HFFc6 (cell line): ENCODE measurements around the gene MYRIP. TPM values are rescaled to one million over a fixed set of nuclear protein-coding genes. Genes with fewer than 3 reads are reported as not detected.

Source experiments
- DNase-seq: peaks from one replicate; pipeline ENCODE4 v3.0.0-alpha.2; 2018
- H3K27ac Mint-ChIP-seq: 2 replicates; pipeline ENCODE4 v1.8.0; 2020; ENCODE audit warnings: mild to moderate bottlenecking, mixed read lengths
- H3K27me3 Mint-ChIP-seq: 2 replicates; pipeline ENCODE4 v1.8.0; 2021; ENCODE audit warnings: mild to moderate bottlenecking, moderate library complexity, mixed read lengths; ENCODE audit not compliant: insufficient read depth
- H3K36me3 Mint-ChIP-seq: 2 replicates; pipeline ENCODE4 v1.8.0; 2021; ENCODE audit warnings: low read depth, mixed read lengths
- H3K4me1 Mint-ChIP-seq: 2 replicates; pipeline ENCODE4 v1.8.0; 2020; ENCODE audit warnings: low read depth, mixed read lengths
- H3K4me3 Mint-ChIP-seq: 2 replicates; pipeline ENCODE4 v1.8.0; 2020; ENCODE audit warnings: mild to moderate bottlenecking, moderate library complexity, mixed read lengths
- H3K9me3 Mint-ChIP-seq: 2 replicates; pipeline ENCODE4 v1.8.0; 2020; ENCODE audit warnings: mild to moderate bottlenecking, mixed read lengths
- total RNA-seq, 6 experiments: library from RNA; stranded (reverse); fragmentation: NEBNext Ultra II Directional; extraction: Animal tissue kit (Norgen Biotek cat#: 25700); gene quantifications; 2 replicates in 1 of 6; 3 replicates in 5 of 6; pipeline ENCODE4 v1.2.3, GENCODE V29; 2021
- TF ChIP-seq, protein P1 (sequence below): fragments of 200-600 bp; sonication (generic); IDR thresholded peaks from 2 replicates; pipeline ENCODE4 v1.5.0; 2021; ENCODE audit warnings: antibody characterized with exemption, mild to moderate bottlenecking

The MYRIP gene
- total RNA-seq, 6 experiments from 2014 or later = 0.07 to 0.28 (median 0.13) TPM; not detected in 1

DNA sequence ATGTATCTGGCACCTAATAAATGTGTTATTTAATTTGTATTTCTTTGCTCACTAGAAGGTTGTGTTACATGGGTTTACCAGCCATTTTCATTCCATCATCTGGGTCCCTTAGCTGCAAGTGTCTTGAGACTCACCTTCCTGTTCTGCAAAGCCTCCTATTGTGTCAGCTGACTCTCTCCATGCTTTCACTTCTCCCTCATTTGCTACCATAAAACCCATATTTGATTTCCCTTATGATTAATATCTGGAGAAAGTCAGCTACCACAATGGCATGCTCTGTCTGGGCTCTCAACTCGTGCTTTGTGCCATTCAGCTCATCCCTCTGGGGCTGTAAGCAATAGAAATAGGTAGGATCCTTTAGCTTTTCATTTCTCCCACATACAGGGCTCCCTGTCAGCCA lies 420.6 kb downstream of the MYRIP start:
- Mint-ChIP-seq H3K27me3 (no peaks in the 10 kb centered on the region; the same call in 1 of the 2 replicates), H3K9me3 (no peaks in the 10 kb centered on the region), H3K27ac (no peak overlapping the region), H3K4me1 (no peaks in the 10 kb centered on the region), H3K36me3 (no peaks in the 10 kb centered on the region), H3K4me3 (no peak overlapping the region)
- TF ChIP-seq, protein P1, sequence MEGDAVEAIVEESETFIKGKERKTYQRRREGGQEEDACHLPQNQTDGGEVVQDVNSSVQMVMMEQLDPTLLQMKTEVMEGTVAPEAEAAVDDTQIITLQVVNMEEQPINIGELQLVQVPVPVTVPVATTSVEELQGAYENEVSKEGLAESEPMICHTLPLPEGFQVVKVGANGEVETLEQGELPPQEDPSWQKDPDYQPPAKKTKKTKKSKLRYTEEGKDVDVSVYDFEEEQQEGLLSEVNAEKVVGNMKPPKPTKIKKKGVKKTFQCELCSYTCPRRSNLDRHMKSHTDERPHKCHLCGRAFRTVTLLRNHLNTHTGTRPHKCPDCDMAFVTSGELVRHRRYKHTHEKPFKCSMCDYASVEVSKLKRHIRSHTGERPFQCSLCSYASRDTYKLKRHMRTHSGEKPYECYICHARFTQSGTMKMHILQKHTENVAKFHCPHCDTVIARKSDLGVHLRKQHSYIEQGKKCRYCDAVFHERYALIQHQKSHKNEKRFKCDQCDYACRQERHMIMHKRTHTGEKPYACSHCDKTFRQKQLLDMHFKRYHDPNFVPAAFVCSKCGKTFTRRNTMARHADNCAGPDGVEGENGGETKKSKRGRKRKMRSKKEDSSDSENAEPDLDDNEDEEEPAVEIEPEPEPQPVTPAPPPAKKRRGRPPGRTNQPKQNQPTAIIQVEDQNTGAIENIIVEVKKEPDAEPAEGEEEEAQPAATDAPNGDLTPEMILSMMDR = no peak
- no peak for DNase-seq

DNA sequence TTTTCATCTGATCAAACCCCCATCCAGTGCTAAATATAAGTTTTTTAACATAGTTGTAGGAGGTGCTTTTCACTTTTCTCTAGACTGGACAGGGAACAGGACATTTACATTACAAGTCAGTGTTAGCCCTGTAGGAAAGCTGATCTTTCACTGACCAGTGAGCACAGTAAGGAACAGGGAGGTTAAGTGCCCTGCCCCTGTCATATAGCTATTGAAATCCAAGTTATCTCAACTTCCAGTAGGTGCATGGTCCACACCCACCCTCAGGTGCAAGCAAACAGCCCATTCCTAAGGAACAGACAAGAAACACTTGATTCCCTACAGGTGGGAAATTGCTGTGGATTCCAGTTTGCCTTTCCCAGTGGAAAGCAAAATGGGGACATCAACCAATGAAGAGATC lies 421.0 kb downstream of the MYRIP start:
- Mint-ChIP-seq H3K27ac (no peak overlapping the region), H3K4me3 (no peak overlapping the region), H3K27me3 (no peaks in the 10 kb centered on the region; the same call in 1 of the 2 replicates), H3K36me3 (no peaks in the 10 kb centered on the region), H3K4me1 (no peaks in the 10 kb centered on the region), H3K9me3 (no peaks in the 10 kb centered on the region)
- TF ChIP-seq, protein P1 = no peak
- DNase-seq = no peak

DNA sequence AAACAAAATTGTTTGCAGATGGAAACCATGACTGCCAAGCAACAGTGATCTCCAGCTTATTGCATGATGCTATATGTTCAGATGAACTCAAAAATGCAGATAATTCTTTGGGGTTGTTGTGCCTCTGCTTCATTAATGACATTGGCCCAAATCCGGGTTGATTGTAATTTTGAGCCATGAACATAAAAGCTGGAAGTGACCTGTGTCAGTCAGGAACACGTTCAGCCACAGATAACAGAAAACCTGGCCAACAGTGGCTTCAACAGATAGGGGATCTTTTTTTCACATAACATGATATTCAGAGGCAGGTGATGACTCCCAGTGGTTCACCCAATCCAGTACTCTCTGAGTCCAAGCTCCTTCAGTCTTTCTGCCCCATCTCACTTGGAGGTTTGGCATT lies 423.2 kb downstream of the MYRIP start:
- H3K4me3 Mint-ChIP-seq = no peak overlapping the region
- TF ChIP-seq, protein P1 = no peak
- no peak for DNase-seq
- H3K4me1 Mint-ChIP-seq = no peaks in the 10 kb centered on the region
- no peaks in the 10 kb centered on the region; the same call in 1 of the 2 replicates for H3K27me3 Mint-ChIP-seq
- H3K36me3 Mint-ChIP-seq = no peaks in the 10 kb centered on the region
- H3K27ac Mint-ChIP-seq = no peak overlapping the region
- no peaks in the 10 kb centered on the region for H3K9me3 Mint-ChIP-seq

DNA sequence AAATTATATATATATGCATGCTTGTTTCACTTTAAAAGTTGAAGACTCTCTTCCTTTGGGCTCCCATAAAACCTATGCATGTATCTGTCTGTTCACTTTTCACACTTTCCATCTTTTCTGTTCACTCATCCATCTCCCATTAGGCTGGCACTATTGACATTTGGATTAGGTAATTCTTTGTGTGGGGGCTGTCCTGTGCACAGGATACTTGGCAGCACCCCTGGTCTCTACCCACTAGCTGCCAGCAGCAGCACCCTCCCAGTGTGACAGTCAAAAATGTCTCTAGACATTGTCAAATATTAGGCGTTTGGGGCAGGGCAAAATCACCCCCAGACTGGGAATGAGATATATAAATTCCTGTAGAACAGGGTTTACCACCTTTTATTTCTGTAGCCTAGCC lies 427.8 kb downstream of the MYRIP start:
- TF ChIP-seq, protein P1 = no peak
- Mint-ChIP-seq H3K27me3 (no peaks in the 10 kb centered on the region; the same call in 1 of the 2 replicates), H3K27ac (no peak overlapping the region), H3K36me3 (no peaks in the 10 kb centered on the region), H3K4me1 (no peaks in the 10 kb centered on the region), H3K9me3 (no peaks in the 10 kb centered on the region), H3K4me3 (no peak overlapping the region)
- DNase-seq = no peak

DNA sequence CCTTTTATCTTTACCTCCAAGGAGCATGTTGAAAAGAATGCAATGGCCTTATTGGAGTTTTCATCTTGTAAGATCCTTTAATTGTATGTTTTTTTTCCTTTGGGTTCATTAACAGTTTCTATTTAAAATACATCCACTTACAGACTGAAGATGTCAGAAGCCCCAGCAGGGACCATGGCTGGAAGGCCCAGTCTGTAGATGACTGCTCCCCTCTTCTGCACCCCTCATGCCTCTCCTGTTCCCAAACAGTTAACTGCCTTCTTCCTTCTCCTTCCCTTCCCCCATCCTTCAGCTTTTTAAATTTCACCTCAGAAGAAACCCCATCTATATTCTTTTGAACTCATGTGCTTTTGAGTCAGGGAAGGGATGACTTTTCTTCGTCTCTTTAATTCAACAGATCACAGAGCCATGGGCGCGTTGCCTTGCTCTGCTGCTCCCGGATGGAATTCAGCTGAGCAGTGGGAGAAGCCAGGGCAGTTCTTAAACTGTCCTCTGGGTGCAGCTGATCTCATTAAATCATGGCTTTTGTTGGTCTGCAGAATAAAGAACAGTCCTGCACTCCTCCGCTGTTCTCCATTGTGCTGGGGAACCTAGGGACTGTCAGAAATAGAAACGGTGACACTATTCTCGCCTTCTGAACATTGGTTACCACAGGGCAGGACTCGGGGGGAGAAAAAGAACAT lies 428.6 kb downstream of the MYRIP start:
- TF ChIP-seq, protein P1 = peak; percentile 32
- Mint-ChIP-seq H3K4me3 (no peak overlapping the region), H3K4me1 (no peaks in the 10 kb centered on the region), H3K27ac (no peak overlapping the region), H3K27me3 (no peaks in the 10 kb centered on the region; the same call in 1 of the 2 replicates), H3K36me3 (no peaks in the 10 kb centered on the region), H3K9me3 (no peaks in the 10 kb centered on the region)
- peak; percentile 9 for DNase-seq
